Breast epithelium (tissue), 4 donors: ENCODE data around the gene CTSH. TPM values are rescaled to one million over a fixed set of nuclear protein-coding genes. Genes with fewer than 3 reads are reported as not detected.

Source experiments
- DNase-seq, 2 donors: peaks; one replicate each; pipeline ENCODE4 v3.0.0-alpha.2; 2019; ENCODE audit warnings: low spot score in 2 of 2
- H3K27ac ChIP-seq, 2 donors: fragments of 200-600 bp; sonication (generic) in 1 of 2; one replicate each; pipeline ENCODE4 v1.5.1; 2016 to 2019; ENCODE audit warnings: mild to moderate bottlenecking in 1 of 2
- H3K27me3 ChIP-seq, 2 donors: fragments of 200-600 bp; sonication (generic) in 1 of 2; one replicate each; pipeline versions ENCODE4 v1.5.1 to v1.6.0; 2017 to 2019; ENCODE audit warnings: control low read depth in 1 of 2, mild to moderate bottlenecking in 1 of 2
- H3K36me3 ChIP-seq: fragments of 200-600 bp; one replicate; pipeline ENCODE4 v1.5.1; 2019
- H3K4me1 ChIP-seq, 2 donors: fragments of 200-600 bp; sonication (generic); one replicate each; pipeline ENCODE4 v1.5.1; 2016 to 2019; ENCODE audit warnings: control low read depth in 1 of 2
- H3K4me3 ChIP-seq, 3 donors: fragments of 200-600 bp; sonication (generic); 1 replicate in 2 of 3; 2 replicates in 1 of 3; pipeline ENCODE4 v1.5.1; 2016 to 2019; ENCODE audit warnings: mild to moderate bottlenecking in 3 of 3, moderate library complexity in 2 of 3
- H3K9me3 ChIP-seq, 2 donors: fragments of 200-600 bp; sonication (generic) in 1 of 2; one replicate each; pipeline ENCODE4 v1.5.1; 2016 to 2019; ENCODE audit warnings: control low read depth in 1 of 2
- CTCF ChIP-seq, 3 donors: fragments of 450-650 bp; IDR thresholded peaks; one replicate each; pipeline ENCODE4 v1.5.1; 2016 to 2017; ENCODE audit warnings: antibody characterized with exemption in 3 of 3, mild to moderate bottlenecking in 3 of 3, moderate library complexity in 3 of 3
- POLR2A ChIP-seq: fragments of 450-650 bp; IDR thresholded peaks from one replicate; pipeline ENCODE4 v1.6.1; 2016; ENCODE audit warnings: antibody characterized with exemption, mild to moderate bottlenecking, moderate library complexity
- POLR2AphosphoS5 ChIP-seq, 3 donors: sonication (generic); formaldehyde crosslinking; IDR thresholded peaks; one replicate each; pipeline ENCODE4 v1.6.1; 2017; ENCODE audit warnings: antibody characterized with exemption in 3 of 3
- intact Hi-C: fragments of 100-400 bp; cut with DNase I; formaldehyde crosslinking; loops from one replicate; pipeline ENCODE4 v1.15.1; 2023; ENCODE audit warnings: low total_unique reads
- total RNA-seq, 3 donors: library from RNA; depleted of rRNA; stranded (reverse); fragments of >200 nt; gene quantifications; one replicate each; pipeline ENCODE4 v1.1.0, GENCODE V29; 2016

CTSH gene
- total RNA-seq, 3 donors from 2014 or later: 158 to 272 (median 163) TPM

- H3K4me1 ChIP-seq: no peaks in the 10 kb centered on the region
- H3K36me3 ChIP-seq: no peaks in the 10 kb centered on the region
- TF ChIP-seq CTCF (IDR thresholded peaks at IDR 0.05) (no peak), POLR2A (no peak), POLR2AphosphoS5 (IDR thresholded peaks at IDR 0.05) (no peak)
- H3K4me3 ChIP-seq: no peak overlapping the region
- no peaks in the 10 kb centered on the region for H3K9me3 ChIP-seq
- intact Hi-C loops: no loop called here
- no peak overlapping the region for H3K27ac ChIP-seq
- DNase-seq: no peak
- no peaks in the 10 kb centered on the region for H3K27me3 ChIP-seq
Observed at GRCh38 chr15:78942741-78943140, 2.1 kb downstream of the CTSH start.

- Histone ChIP-seq H3K4me3 (no peak overlapping the region), H3K9me3 (no peaks in the 10 kb centered on the region), H3K4me1 (peaks cover 4 to 6% of the 10 kb centered on the region in 2 donors), H3K36me3 (no peaks in the 10 kb centered on the region), H3K27me3 (no peaks in the 10 kb centered on the region), H3K27ac (no peak overlapping the region)
- intact Hi-C loops: no loop called here
- no peak for DNase-seq
- TF ChIP-seq POLR2AphosphoS5 (IDR thresholded peaks at IDR 0.05) (no peak), CTCF (IDR thresholded peaks at IDR 0.05) (no peak), POLR2A (no peak)
Observed at GRCh38 chr15:78938658-78939488, 6.0 kb downstream of the CTSH start.

- peaks cover 10 to 12% of the 10 kb centered on the region in 2 donors for H3K4me1 ChIP-seq
- no peak for TF ChIP-seq CTCF (IDR thresholded peaks at IDR 0.05)
- TF ChIP-seq POLR2AphosphoS5 (IDR thresholded peaks at IDR 0.05): peak in 1 of 3 donors; percentile 49
- intact Hi-C loops: no loop called here
- no peaks in the 10 kb centered on the region for H3K27me3 ChIP-seq
- H3K9me3 ChIP-seq: no peaks in the 10 kb centered on the region
- no peaks in the 10 kb centered on the region for H3K36me3 ChIP-seq
- H3K4me3 ChIP-seq: peak overlapping the region in 1 of 3 donors; percentile 41
- peak overlapping the region in 1 of 2 donors; percentile 84 for H3K27ac ChIP-seq
- no peak for DNase-seq
Observed at GRCh38 chr15:78937132-78937739, 7.6 kb downstream of the CTSH start.

- peaks cover 20 to 21% of the 10 kb centered on the region in 2 donors for H3K4me1 ChIP-seq
- H3K27me3 ChIP-seq: no peaks in the 10 kb centered on the region
- H3K9me3 ChIP-seq: no peaks in the 10 kb centered on the region
- intact Hi-C loops: no loop called here
- H3K36me3 ChIP-seq: no peaks in the 10 kb centered on the region
- DNase-seq: no peak
- no peak for TF ChIP-seq CTCF (IDR thresholded peaks at IDR 0.05)
- TF ChIP-seq POLR2AphosphoS5 (IDR thresholded peaks at IDR 0.05): no peak
- TF ChIP-seq POLR2A: no peak
- peak overlapping the region in 1 of 2 donors; percentile 64 for H3K27ac ChIP-seq
- no peak overlapping the region for H3K4me3 ChIP-seq
Observed at GRCh38 chr15:78934655-78935023, 10.2 kb downstream of the CTSH start.
